GM21447 (cell line): ENCODE results near the gene SCUBE1.

Source experiments
- ATAC-seq: cut with Tn5 transposase; IDR thresholded peaks from one replicate; pipeline ENCODE4 v1.9.1; 2021; ENCODE audit not compliant: unreplicated experiment

SCUBE1 gene

DNA sequence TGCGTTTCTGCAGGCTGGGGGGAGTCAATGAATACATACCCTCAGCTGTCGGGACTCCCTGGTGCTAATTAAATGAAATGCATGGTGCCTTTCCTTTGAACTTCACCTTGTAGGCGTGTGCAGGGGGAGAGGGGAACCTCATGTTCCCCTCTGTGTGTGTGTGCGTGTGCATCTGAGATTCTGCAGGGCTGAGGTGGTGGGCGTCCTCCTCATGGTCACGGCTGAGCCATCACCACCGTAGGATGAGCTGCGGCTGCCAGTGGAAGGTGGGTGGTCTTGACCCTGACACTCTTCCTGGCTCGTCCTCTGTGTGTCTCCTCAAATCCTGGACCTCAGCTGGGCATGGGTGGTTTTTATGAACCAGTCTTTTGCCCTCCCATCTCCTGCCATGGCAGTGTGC lies 103.2 kb downstream of the SCUBE1 start:
- no peak for ATAC-seq

GRCh38 chr22:43239193-43239780 lies 103.9 kb downstream of the SCUBE1 start:
- no peak for ATAC-seq

- no peak for ATAC-seq
Measured at GRCh38 chr22:43238526-43239006, 104.6 kb downstream of the SCUBE1 start.

DNA sequence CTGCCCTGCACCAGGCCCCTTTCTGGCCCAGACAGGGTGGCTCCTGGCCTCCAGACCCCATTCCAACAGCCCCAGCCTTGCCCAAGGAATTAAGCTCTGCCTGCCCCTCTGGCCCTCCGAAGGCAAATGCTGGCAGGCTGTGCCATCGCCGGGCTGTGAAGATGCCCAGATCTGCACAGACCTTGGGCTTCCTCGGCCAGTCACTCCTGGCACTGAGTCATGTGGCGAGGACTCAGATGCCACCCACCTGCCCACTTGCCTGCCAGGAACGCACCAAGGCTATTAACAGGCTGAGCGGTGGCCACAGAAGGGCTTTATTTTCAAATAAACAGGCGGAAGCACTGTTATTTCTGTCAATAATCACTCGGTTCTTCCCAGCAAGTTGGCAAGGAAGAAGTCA lies 105.9 kb downstream of the SCUBE1 start:
- no peak for ATAC-seq

DNA sequence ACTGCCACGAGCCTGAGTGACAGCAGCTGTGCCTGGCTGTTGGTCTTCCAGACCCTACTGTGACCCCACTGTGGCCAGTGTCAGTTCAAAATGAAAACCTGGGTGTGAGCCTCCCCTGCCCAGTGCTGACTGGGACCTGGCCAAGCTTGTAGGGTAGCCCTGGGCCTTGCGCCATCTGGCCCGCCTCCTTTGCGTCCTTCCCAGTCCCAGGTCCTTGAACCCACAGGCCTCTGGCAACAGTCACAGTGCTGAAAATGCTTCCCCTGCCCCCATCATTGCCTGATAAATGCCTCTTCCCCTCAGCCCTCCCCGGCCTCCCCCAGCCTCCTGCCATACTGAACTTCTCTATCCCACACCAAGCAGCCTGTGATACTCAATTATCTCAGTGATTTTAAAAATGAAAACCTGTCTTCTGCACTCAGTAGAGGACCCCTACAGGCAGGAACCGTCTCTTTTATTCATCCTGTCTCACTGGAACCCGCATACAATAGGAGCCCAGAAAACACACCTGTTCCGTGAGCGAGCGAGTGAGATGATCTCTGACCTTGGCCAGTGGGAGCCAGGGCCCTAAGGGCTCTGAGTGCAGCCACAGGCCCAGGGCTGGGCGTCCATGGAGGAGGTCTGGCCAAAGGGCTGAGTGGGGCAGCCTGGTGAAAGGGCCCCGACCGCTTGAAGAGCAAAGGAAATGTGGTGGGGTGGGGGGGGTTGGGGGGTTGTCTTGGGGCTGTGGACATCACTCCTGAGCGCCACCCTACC lies 106.6 kb downstream of the SCUBE1 start:
- no peak for ATAC-seq

- ATAC-seq = no peak
Measured at GRCh38 chr22:43235445-43236409, 107.4 kb downstream of the SCUBE1 start.

- no peak for ATAC-seq
Measured at GRCh38 chr22:43234264-43234988, 108.7 kb downstream of the SCUBE1 start.

DNA sequence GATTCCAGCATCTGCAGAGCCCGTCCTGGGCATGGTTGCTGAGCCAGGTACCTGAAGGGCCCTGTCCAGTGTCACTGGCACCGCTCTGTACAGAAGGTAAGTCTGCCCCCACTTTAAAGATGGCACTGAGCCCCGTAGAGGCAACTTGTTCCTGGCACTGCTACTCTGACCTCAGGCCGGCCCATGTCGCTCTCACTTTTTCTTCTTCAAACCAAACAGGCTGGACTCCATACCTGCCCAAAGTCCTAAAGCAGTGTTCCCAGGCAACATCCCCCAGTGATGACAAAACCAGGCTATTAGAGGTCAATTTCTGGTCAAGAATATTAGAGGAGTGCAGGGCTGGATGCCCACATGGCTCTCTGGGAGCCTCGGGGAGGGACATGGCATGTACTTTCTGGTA lies 109.6 kb downstream of the SCUBE1 start:
- no peak for ATAC-seq

- no peak for ATAC-seq
Measured at GRCh38 chr22:43232445-43232844, 110.7 kb downstream of the SCUBE1 start.

GRCh38 chr22:43231724-43232034 lies 111.5 kb downstream of the SCUBE1 start:
- no peak for ATAC-seq

DNA sequence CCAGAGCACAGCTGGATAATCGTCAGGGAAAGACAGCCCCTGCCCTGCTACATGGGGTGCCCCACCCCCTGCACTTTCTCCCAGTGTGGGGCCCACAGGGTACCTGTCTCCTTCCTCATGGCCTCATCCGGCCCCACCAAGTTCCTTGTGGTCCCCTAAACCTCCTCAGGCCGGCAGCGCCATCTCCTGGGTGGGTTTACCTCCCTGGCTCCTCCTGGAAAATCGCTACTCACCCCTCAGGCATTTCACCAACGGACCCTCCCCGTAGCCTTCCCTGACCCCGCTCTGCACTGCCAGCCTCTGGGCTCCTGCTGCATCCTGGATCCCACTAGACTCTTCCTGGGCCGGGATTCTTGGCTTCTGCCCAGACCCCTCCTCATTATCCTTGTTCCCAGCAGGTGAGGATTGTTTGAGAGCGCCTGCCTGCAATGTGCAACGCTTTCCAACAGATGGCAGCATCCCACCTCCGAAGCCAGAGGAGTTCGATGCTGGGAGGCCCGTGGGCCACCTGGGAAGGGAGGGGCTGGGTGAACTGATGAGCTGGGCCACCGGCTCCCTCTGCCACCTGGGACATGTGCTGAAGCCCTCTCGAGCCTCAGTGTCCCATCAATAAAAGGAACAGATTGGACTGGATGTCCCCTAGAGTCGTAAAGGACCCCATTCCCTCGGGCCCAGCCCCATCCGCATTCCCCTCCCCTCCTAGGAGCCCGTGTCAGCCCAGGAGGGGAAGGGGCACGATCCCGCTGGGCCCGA lies 112.0 kb downstream of the SCUBE1 start:
- no peak for ATAC-seq

GRCh38 chr22:43230571-43230970 lies 112.6 kb downstream of the SCUBE1 start:
- no peak for ATAC-seq

GRCh38 chr22:43228863-43229262 lies 114.3 kb downstream of the SCUBE1 start:
- ATAC-seq = no peak

GRCh38 chr22:43228330-43228729 lies 114.8 kb downstream of the SCUBE1 start:
- no peak for ATAC-seq

DNA sequence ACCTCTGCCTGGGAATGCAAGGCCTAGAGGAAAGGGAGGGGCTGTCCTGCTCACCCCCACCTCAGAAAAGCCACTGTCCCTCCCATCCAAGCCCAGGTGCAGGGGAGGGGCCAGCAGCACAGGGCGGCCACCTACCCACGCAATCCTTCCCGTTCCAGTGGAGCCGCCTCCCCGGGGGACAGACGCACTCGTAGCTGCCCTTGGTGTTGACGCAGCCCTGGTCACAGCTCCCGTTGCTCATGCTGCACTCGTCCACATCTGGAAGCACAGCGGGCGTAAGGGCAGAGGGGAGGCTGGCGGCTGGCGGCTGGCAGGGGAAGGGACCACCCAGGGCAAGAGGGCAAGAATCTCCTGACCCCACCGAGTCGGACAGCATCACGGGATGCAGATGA lies 115.9 kb downstream of the SCUBE1 start:
- ATAC-seq = no peak

- no peak for ATAC-seq
Measured at GRCh38 chr22:43226377-43227238, 116.6 kb downstream of the SCUBE1 start.

DNA sequence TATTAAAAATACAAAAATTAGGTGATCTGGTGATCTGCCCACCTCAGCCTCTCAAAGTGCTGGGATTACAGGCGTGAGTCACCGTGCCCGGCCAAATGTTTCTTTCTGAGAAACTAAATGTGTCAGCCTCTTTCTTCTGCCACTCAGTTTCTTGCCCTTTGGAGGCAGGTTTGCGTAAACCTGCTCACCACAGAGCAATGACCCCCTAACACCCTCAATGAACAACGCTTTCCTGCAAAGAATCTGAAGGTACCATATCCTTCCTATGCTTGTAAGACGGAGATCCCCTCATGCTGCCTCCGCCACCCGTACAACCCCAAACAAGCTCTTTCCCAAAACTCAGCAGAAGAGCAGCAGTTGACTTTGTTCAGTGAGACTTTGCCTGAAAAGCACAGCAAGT lies 117.6 kb downstream of the SCUBE1 start:
- no peak for ATAC-seq

DNA sequence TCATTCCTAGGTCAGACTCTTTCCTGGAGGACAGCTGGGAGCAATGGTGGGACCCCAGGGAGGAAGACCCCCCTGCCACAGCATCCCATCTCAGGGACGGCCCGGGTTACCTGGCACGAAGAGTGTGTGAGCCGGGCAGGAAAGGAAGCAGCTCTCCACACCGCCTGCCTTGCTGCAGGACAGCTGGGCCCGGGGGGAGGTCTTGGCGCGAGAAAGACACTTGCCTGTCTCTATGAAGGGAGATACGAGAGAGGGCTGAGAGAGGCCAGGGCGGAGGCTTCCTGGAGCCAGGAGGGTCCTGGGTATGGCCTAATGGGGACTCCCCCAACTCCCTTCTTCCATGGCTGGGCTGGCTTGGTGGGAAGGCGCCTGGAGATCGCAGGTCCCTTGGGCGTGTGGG lies 120.2 kb downstream of the SCUBE1 start:
- no peak for ATAC-seq

DNA sequence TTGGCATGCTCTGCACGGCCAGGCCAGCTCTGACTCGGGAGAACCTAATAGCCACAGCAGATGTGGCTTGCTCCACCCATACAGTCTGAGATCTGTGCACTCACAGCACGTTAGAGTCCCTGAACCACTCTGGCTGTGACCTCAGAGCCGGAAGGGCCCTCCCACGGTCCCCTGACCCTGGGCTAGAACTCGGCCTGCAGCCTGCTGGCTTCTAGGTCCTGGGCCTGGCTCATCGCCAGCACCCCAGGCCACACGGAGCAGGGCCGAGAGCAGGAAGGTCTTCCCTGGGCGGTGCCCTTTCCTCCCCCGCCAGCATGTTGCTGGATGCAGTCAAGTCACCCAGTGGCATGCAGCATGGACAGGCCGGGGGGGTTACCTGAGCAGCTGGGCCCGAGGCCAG lies 120.9 kb downstream of the SCUBE1 start:
- no peak for ATAC-seq
